Nephron progenitor cell (in vitro differentiated cells): ENCODE results near the gene RAI1.
A peak's percentile ranks its signal among the peaks of the same experiment; 100 is the strongest.

Experiments
- DNase-seq: peaks from one replicate; pipeline ENCODE4 v3.0.0; 2021
- H3K27ac Mint-ChIP-seq: 2 replicates; pipeline ENCODE4 v1.8.0; 2021; ENCODE audit warnings: mild to moderate bottlenecking, moderate library complexity, mixed read lengths
- H3K27me3 Mint-ChIP-seq: 2 replicates; pipeline ENCODE4 v1.8.0; 2021; ENCODE audit warnings: mild to moderate bottlenecking, low read depth, mixed read lengths; ENCODE audit not compliant: poor library complexity
- H3K36me3 Mint-ChIP-seq: 2 replicates; pipeline ENCODE4 v1.8.0; 2021; ENCODE audit warnings: low read depth, mixed read lengths
- H3K4me1 Mint-ChIP-seq: 2 replicates; pipeline ENCODE4 v1.8.0; 2021; ENCODE audit warnings: mixed read lengths
- H3K4me3 Mint-ChIP-seq: 2 replicates; pipeline ENCODE4 v1.8.0; 2021; ENCODE audit warnings: mild to moderate bottlenecking, moderate library complexity, mixed read lengths
- H3K9me3 Mint-ChIP-seq: 2 replicates; pipeline ENCODE4 v1.8.0; 2021; ENCODE audit warnings: mild to moderate bottlenecking, moderate library complexity, mixed read lengths
- CTCF ChIP-seq: fragments of 200-600 bp; sonication (generic); IDR thresholded peaks from 2 replicates; pipeline ENCODE4 v1.5.0; 2021; ENCODE audit warnings: antibody characterized with exemption

The RAI1 gene

DNA sequence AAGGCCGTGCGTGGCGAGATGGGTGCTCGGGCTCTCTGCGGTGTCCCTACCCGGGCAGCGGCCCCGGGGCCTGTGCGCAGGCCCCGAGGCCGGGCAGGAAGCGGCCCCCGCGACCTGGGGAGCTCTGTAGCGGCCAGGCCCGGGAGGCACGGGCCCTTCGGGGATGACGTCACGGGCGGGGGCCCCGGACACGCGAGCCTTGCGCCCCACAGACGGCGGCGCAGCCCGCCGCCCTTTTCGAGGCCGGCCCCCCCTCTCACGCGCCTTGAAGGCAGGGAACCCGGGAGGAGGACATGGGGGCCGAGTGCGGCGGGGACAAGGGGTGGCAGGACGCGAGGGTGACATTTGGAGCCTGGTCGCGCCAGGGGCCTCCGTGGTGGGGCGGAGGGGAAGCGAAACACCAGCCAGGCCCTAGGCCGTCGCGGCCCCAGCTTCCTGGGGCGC lies 1.1 kb downstream of the RAI1 start:
- H3K27me3 Mint-ChIP-seq, result peaks cover 39% of the 10 kb centered on the region
- peaks cover 53% of the 10 kb centered on the region for H3K4me1 Mint-ChIP-seq
- peak overlapping the region; percentile 90 for H3K4me3 Mint-ChIP-seq
- DNase-seq, result peak; percentile 41
- TF ChIP-seq CTCF, result no peak
- no peaks in the 10 kb centered on the region for H3K9me3 Mint-ChIP-seq
- H3K36me3 Mint-ChIP-seq, result peaks cover 2% of the 10 kb centered on the region
- H3K27ac Mint-ChIP-seq, result no peak overlapping the region

- peaks cover 52% of the 10 kb centered on the region for H3K4me1 Mint-ChIP-seq
- peak; percentile 81 for DNase-seq
- peak overlapping the region; percentile 87 for H3K27ac Mint-ChIP-seq
- H3K27me3 Mint-ChIP-seq, result peaks cover 35% of the 10 kb centered on the region
- TF ChIP-seq CTCF, result no peak
- H3K9me3 Mint-ChIP-seq, result no peaks in the 10 kb centered on the region
- peak overlapping the region; percentile 90 for H3K4me3 Mint-ChIP-seq
- H3K36me3 Mint-ChIP-seq, result peaks cover 5% of the 10 kb centered on the region
These were observed 1.8 kb downstream of the RAI1 start for GRCh38 chr17:17682737-17683680.

DNA sequence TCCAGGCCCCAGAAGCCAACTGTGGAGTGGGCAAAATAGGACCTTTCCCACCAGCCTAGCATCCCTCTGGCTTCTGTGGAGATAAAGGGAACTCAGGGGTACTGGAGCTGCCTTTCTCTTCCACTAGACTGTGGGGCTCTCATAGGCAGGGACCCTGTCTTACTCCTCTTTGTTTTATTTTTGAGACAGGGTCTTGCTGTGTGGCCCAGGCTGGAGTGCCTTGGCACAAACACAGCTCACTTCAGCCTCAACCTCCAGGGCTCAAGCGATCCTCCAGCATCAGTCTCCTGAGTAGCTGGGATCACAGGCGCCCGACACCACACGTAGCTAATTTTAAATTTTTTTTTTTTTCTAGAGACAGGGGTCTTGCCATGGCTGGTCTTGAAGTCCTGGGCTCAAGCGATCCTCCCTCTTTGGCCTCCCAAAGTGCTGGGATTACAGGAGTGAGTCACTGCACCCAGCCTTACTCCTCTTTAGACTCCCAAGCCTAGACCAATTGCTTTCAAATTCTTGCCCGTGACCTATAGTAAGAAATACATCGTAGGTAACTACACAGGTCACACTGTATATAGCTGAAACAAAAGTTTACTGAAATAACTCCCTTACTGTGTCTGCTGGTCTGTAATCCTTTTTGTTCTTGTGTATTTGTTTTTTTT lies 2.6 kb downstream of the RAI1 start:
- peaks cover 5% of the 10 kb centered on the region for H3K36me3 Mint-ChIP-seq
- H3K27me3 Mint-ChIP-seq, result peaks cover 29% of the 10 kb centered on the region
- H3K27ac Mint-ChIP-seq, result peak overlapping the region; percentile 87
- H3K9me3 Mint-ChIP-seq, result no peaks in the 10 kb centered on the region
- peak overlapping the region; percentile 90 for H3K4me3 Mint-ChIP-seq
- H3K4me1 Mint-ChIP-seq, result peaks cover 48% of the 10 kb centered on the region
- no peak for DNase-seq
- TF ChIP-seq CTCF, result no peak

DNA sequence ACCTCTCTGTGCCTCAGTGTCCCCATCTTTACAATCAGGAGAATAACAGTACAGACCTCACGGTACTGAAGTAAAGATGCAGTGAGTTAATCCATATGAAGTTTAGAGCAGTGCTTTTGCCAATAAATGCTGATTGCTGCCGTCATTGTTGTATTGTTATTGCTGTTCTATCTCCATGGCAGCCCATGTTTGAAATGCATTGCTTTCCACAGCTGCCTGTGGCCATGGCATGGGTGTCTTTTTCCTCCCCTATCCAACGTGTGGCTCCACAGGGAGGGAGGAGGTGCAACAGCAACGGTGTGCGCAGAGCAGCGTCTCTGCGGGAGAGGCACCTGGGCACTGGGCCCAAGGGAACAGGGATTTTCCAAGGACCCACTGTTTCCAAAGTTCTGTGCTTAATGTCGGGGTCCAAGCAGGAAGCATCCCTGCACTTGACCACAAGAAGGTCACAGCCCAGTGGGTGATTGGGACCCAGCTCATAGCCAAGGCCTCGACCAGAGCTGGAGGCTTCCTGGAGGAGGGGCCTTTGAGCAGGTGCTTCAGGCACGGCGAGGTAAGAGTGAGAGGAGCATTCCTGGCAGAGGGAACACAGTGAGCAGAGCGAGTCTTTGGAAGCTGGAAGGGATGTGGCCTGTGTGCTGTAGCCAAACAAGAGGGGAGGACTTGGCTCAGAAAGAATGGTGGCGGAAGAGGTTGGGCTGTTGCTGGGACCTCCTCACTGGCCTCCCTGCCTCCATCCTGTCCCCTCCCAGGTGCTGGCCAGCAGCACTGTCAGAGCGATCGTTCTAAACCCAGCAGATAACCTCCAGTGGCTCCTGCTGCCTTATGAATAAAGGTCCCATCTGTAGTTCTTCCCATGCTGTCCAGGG lies 3.9 kb downstream of the RAI1 start:
- Mint-ChIP-seq H3K9me3 (no peaks in the 10 kb centered on the region), H3K4me1 (peaks cover 55% of the 10 kb centered on the region), H3K4me3 (peak overlapping the region; percentile 35), H3K27ac (no peak overlapping the region), H3K36me3 (peaks cover 8% of the 10 kb centered on the region), H3K27me3 (peaks cover 16% of the 10 kb centered on the region)
- DNase-seq, result no peak
- TF ChIP-seq CTCF, result no peak

- no peak for TF ChIP-seq CTCF
- H3K36me3 Mint-ChIP-seq, result peaks cover 8% of the 10 kb centered on the region
- peak overlapping the region; percentile 28 for H3K4me3 Mint-ChIP-seq
- H3K4me1 Mint-ChIP-seq, result peaks cover 61% of the 10 kb centered on the region
- DNase-seq, result no peak
- H3K9me3 Mint-ChIP-seq, result no peaks in the 10 kb centered on the region
- peak overlapping the region; percentile 82 for H3K27ac Mint-ChIP-seq
- H3K27me3 Mint-ChIP-seq, result peaks cover 9% of the 10 kb centered on the region
These were observed 4.6 kb downstream of the RAI1 start for GRCh38 chr17:17685775-17686291.
